ENCODE results near the gene MAPKBP1.

MAPKBP1 gene

GRCh38 chr15:41852736-41853590 is 78.7 kb downstream of the MAPKBP1 start:
- no peak for DNase-seq

GRCh38 chr15:41853831-41854230 is 79.5 kb downstream of the MAPKBP1 start:
- DNase-seq: no peak

GRCh38 chr15:41854443-41854842 is 80.2 kb downstream of the MAPKBP1 start:
- no peak for DNase-seq

- no peak for DNase-seq
These were observed 81.1 kb downstream of the MAPKBP1 start for GRCh38 chr15:41855261-41855961.

- no peak for DNase-seq
These were observed 82.0 kb downstream of the MAPKBP1 start for GRCh38 chr15:41856262-41856661.

GRCh38 chr15:41856716-41857115 is 82.4 kb downstream of the MAPKBP1 start:
- DNase-seq: no peak

GRCh38 chr15:41857316-41857715 is 83.0 kb downstream of the MAPKBP1 start:
- DNase-seq: no peak

GRCh38 chr15:41858756-41859155 is 84.5 kb downstream of the MAPKBP1 start:
- DNase-seq: no peak

GRCh38 chr15:41860049-41860828 is 86.0 kb downstream of the MAPKBP1 start:
- no peak for DNase-seq

- DNase-seq: no peak
These were observed 87.6 kb downstream of the MAPKBP1 start for GRCh38 chr15:41861736-41862356.

GRCh38 chr15:41862515-41863116 is 88.3 kb downstream of the MAPKBP1 start:
- DNase-seq: no peak

- no peak for DNase-seq
These were observed 91.3 kb downstream of the MAPKBP1 start for GRCh38 chr15:41865490-41866055.

GRCh38 chr15:41866263-41866703 is 92.0 kb downstream of the MAPKBP1 start:
- no peak for DNase-seq

- no peak for DNase-seq
These were observed 92.7 kb downstream of the MAPKBP1 start for GRCh38 chr15:41866872-41867579.

GRCh38 chr15:41868321-41868720 is 94.0 kb downstream of the MAPKBP1 start:
- DNase-seq: no peak

GRCh38 chr15:41869770-41870688 is 95.7 kb downstream of the MAPKBP1 start:
- no peak for DNase-seq

GRCh38 chr15:41870689-41871081 is 96.4 kb downstream of the MAPKBP1 start:
- peak; percentile 56 to 69 for DNase-seq

- no peak for DNase-seq
These were observed 97.1 kb downstream of the MAPKBP1 start for GRCh38 chr15:41871175-41871905.

GRCh38 chr15:41872166-41872747 is 98.0 kb downstream of the MAPKBP1 start:
- no peak for DNase-seq

Measured in activated CD4-positive, alpha-beta T cell treated with anti-CD3 and anti-CD28 coated beads, Interleukin-2, amount 50 U/mL, for 48 hours (primary cell).